ENCODE measurements around the gene SUN2.

GRCh38 chr22:38751066-38751421 is 4.8 kb downstream of the SUN2 start:
- TF ChIP-seq EZH2 (IDR thresholded peaks at IDR 0.05; ENCODE audit: low read length, missing control alignments) (no peak), CTCF (conservative IDR thresholded peaks at IDR 0.05 in 1 of 2, IDR thresholded peaks at IDR 0.05 in 1 of 2; ENCODE audit: low read depth in 1 of 2, low read length in 2 of 2) (no peak)

Measured in fibroblast of lung (primary cell).